HepG2 (cell line): ENCODE data around the gene TOMM6. TPM values are rescaled to one million over a fixed set of nuclear protein-coding genes. Genes with fewer than 3 reads are reported as not detected.

ENCODE experiments used
- ATAC-seq: fragments of 200-7000 bp; cut with Tn5 transposase; 3 replicates; pipeline ENCODE4 v1.9.1; 2020; ENCODE audit warnings: mild to moderate bottlenecking, moderate library complexity
- BruUV-seq: library from RNA; stranded (reverse); fragments of 400-500 nt; replicated peaks from 2 replicates; lab custom pipeline; 2021; lab: Mats Ljungman, UMichigan
- CTCF ChIA-PET: fragments of 300-600 bp; formaldehyde crosslinking; extraction: SDS; loops from one replicate; lab custom pipeline; 2021; ENCODE audit warnings: low total read pairs, inconsistent platforms, low intra/inter-chr PET ratio; lab: Yijun Ruan, JAX
- POLR2A ChIA-PET: fragments of 350-600 bp; sonication (Branson Sonifier 250); formaldehyde crosslinking; loops from one replicate; lab custom pipeline; 2020; ENCODE audit warnings: antibody characterized with exemption, inconsistent platforms; lab: Yijun Ruan, JAX
- DNase-seq: peaks from one replicate; pipeline ENCODE4 v3.0.0-alpha.2; 2015; ENCODE audit warnings: low spot score
- FAIRE-seq: peaks from 3 replicates; lab custom pipeline; 2011; peaks lifted over from hg19 to GRCh38; lab: Jason Lieb, UNC
- H2AFZ ChIP-seq: one replicate; pipeline ENCODE4 v1.6.1; 2011; ENCODE audit warnings: low read length, inconsistent platforms
- H3K27ac ChIP-seq: fragments of 300-600 bp; 3 replicates; pipeline ENCODE4 v1.8.0; 2011; ENCODE audit warnings: mixed run types, mild to moderate bottlenecking, mixed read lengths, low read length, inconsistent platforms; ENCODE audit not compliant: insufficient read depth; ENCODE audit errors: extremely low read length
- H3K27me3 ChIP-seq, 2 experiments: fragments of 200-600 bp in 1 of 2; 2 replicates in 1 of 2; 3 replicates in 1 of 2; pipeline versions ENCODE4 v1.6.0 to v1.8.0; 2011; ENCODE audit warnings: low read length in 2 of 2, mild to moderate bottlenecking in 2 of 2, moderate library complexity in 2 of 2, inconsistent platforms in 1 of 2; ENCODE audit not compliant: insufficient read depth in 2 of 2, control insufficient read depth in 1 of 2
- H3K36me3 ChIP-seq, 2 experiments: fragments of 200-600 bp in 1 of 2; replicated peaks in 1 of 2; 2 replicates in 1 of 2; 3 replicates in 1 of 2; pipeline versions ENCODE4 v1.5.1 to v1.8.0; 2011; ENCODE audit warnings: low read length in 2 of 2, inconsistent platforms in 1 of 2; ENCODE audit not compliant: insufficient read depth in 2 of 2, control insufficient read depth in 1 of 2
- H3K4me1 ChIP-seq: 2 replicates; pipeline ENCODE4 v1.5.1; 2012; ENCODE audit warnings: low read length, inconsistent platforms; ENCODE audit not compliant: insufficient read depth
- H3K4me2 ChIP-seq: 2 replicates; pipeline ENCODE4 v1.6.0; 2011; ENCODE audit warnings: low read depth, low read length, inconsistent platforms
- H3K4me3 ChIP-seq, 3 experiments: fragments of 200-600 bp in 1 of 3; sonication (generic), shearing (Covaris generic) in 1 of 3; replicated peaks in 1 of 3; 2 replicates each; pipeline ENCODE4 v1.5.1; 2011 to 2016; ENCODE audit warnings: low read length in 3 of 3, inconsistent platforms in 2 of 3, low read depth in 2 of 3, mild to moderate bottlenecking in 2 of 3, control low read depth in 1 of 3, mixed read lengths in 1 of 3; ENCODE audit not compliant: insufficient read depth in 1 of 3
- H3K79me2 ChIP-seq: one replicate; pipeline ENCODE4 v1.6.1; 2011; ENCODE audit warnings: low read length, inconsistent platforms; ENCODE audit not compliant: insufficient read depth
- H3K9ac ChIP-seq: 2 replicates; pipeline ENCODE4 v1.6.0; 2011; ENCODE audit warnings: mild to moderate bottlenecking, low read depth, low read length, inconsistent platforms; ENCODE audit not compliant: insufficient read depth
- H3K9me3 ChIP-seq: 2 replicates; pipeline ENCODE4 v1.5.1; 2012; ENCODE audit warnings: mild to moderate bottlenecking, low read length
- H4K20me1 ChIP-seq: 2 replicates; pipeline ENCODE4 v1.6.0; 2011; ENCODE audit warnings: inconsistent platforms, mild to moderate bottlenecking, low read length, moderate library complexity; ENCODE audit not compliant: insufficient read depth
- POLR2AphosphoS5 ChIP-seq: IDR thresholded peaks from 2 replicates; pipeline ENCODE4 v1.6.1; 2012; ENCODE audit warnings: low read depth, low read length
- ZNF788 ChIP-seq: sonication (generic); formaldehyde crosslinking; IDR thresholded peaks from 2 replicates; pipeline ENCODE4 v1.5.0; 2020; ENCODE audit warnings: mild to moderate bottlenecking, missing genetic modification reagents, borderline replicate concordance
- WGBS: methylation state at CpG from one replicate; pipeline ENCODE4 v1.1.6; 2017; ENCODE audit warnings: low lambda C conversion rate; 5-methylcytosine and 5-hydroxymethylcytosine counted together
- in situ Hi-C: cut with HindIII; loops from 2 replicates; pipeline ENCODE4 v1.10.0; 2017; ENCODE audit warnings: low pct_unique_long_range_greater_than_20kb; ENCODE audit not compliant: extremely low pct_ligation_motif_present
- intact Hi-C: fragments of 100-400 bp; cut with micrococcal nuclease; formaldehyde crosslinking; loops from one replicate; pipeline ENCODE4 v1.10.0; 2022; ENCODE audit not compliant: unreplicated experiment
- polyA plus RNA-seq, 8 experiments: library from polyadenylated mRNA; depleted of rRNA in 3 of 8; stranded (reverse) in 7 of 8; unstranded in 1 of 8; fragments of >200 nt; fragmentation: Illumina TruSeq in 4 of 8; extraction: Trizol in 4 of 8; gene quantifications; 2 replicates each; pipeline versions ENCODE4 v1.2.1 to v1.2.3, GENCODE V29; 2011 to 2016; ENCODE audit warnings: low read depth in 4 of 8, missing spikeins in 1 of 8, mixed read lengths in 1 of 8; ENCODE audit not compliant: insufficient read depth in 1 of 8
- total RNA-seq, 5 experiments: library from RNA; depleted of rRNA; stranded (reverse); fragments of >200 nt; fragmentation: Illumina TruSeq; extraction: Trizol; gene quantifications; 2 replicates each; pipeline ENCODE4 v1.2.3, GENCODE V29; 2016; ENCODE audit warnings: low read depth in 1 of 5
- TF ChIP-seq, protein P1 (sequence below): sonication (generic); formaldehyde crosslinking; IDR thresholded peaks from 2 replicates; pipeline ENCODE4 v1.5.0; 2020; ENCODE audit warnings: mild to moderate bottlenecking, missing genetic modification reagents, borderline replicate concordance
- TF ChIP-seq, protein P2 (sequence below), 2 experiments: sonication (generic) in 1 of 2; formaldehyde crosslinking in 1 of 2; IDR thresholded peaks; 2 replicates each; pipeline versions ENCODE4 v1.4.0 to v1.6.1; 2018 to 2020; ENCODE audit warnings: missing genetic modification reagents in 2 of 2, borderline replicate concordance in 1 of 2, low read depth in 1 of 2, mild to moderate bottlenecking in 1 of 2, missing biosample characterization in 1 of 2

TOMM6 gene
- total and polyA plus RNA-seq, 2 of the 13 experiments (the other 11 are each of a cell fraction or from before 2014, with no cell fraction given) = 320 to 321 TPM

DNA sequence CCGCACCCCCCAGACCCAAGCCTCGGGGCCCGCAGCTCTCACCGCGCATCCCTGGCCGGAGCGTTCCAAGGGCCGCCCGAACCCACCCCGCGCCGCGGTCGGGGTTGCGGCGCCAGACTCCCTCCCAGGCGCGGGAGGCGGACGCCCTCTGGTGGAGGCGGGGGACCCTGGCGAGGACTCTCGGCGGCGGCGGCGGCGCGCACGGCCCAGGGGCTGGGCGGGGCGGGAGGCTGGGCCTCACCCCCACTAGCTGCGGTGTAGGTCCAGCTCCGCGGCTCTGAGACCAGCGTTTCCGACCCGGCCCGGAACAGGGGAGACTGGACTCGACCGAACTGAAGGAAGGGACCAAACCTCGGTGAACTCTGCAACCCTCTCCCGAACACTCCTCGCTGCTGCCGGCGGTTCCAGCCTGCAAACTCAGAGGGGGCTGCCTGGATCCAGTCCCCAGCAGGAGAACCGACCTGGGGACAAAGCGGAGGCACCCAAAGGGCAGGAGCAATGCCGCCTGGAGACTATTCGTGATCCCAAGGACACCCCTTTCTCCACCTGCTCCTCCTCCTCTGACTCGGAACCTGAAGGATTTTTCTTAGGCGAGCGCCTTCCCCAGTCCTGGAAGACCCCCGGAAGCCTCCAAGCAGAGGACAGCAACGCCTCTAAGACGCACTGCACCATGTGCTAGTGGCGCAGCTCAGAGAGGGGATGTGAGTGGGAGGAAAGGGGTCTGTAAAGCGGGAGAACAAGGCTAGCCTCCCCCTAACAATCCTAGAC is 859 bp upstream of the TOMM6 start (continued):
- TF ChIP-seq, protein P1, sequence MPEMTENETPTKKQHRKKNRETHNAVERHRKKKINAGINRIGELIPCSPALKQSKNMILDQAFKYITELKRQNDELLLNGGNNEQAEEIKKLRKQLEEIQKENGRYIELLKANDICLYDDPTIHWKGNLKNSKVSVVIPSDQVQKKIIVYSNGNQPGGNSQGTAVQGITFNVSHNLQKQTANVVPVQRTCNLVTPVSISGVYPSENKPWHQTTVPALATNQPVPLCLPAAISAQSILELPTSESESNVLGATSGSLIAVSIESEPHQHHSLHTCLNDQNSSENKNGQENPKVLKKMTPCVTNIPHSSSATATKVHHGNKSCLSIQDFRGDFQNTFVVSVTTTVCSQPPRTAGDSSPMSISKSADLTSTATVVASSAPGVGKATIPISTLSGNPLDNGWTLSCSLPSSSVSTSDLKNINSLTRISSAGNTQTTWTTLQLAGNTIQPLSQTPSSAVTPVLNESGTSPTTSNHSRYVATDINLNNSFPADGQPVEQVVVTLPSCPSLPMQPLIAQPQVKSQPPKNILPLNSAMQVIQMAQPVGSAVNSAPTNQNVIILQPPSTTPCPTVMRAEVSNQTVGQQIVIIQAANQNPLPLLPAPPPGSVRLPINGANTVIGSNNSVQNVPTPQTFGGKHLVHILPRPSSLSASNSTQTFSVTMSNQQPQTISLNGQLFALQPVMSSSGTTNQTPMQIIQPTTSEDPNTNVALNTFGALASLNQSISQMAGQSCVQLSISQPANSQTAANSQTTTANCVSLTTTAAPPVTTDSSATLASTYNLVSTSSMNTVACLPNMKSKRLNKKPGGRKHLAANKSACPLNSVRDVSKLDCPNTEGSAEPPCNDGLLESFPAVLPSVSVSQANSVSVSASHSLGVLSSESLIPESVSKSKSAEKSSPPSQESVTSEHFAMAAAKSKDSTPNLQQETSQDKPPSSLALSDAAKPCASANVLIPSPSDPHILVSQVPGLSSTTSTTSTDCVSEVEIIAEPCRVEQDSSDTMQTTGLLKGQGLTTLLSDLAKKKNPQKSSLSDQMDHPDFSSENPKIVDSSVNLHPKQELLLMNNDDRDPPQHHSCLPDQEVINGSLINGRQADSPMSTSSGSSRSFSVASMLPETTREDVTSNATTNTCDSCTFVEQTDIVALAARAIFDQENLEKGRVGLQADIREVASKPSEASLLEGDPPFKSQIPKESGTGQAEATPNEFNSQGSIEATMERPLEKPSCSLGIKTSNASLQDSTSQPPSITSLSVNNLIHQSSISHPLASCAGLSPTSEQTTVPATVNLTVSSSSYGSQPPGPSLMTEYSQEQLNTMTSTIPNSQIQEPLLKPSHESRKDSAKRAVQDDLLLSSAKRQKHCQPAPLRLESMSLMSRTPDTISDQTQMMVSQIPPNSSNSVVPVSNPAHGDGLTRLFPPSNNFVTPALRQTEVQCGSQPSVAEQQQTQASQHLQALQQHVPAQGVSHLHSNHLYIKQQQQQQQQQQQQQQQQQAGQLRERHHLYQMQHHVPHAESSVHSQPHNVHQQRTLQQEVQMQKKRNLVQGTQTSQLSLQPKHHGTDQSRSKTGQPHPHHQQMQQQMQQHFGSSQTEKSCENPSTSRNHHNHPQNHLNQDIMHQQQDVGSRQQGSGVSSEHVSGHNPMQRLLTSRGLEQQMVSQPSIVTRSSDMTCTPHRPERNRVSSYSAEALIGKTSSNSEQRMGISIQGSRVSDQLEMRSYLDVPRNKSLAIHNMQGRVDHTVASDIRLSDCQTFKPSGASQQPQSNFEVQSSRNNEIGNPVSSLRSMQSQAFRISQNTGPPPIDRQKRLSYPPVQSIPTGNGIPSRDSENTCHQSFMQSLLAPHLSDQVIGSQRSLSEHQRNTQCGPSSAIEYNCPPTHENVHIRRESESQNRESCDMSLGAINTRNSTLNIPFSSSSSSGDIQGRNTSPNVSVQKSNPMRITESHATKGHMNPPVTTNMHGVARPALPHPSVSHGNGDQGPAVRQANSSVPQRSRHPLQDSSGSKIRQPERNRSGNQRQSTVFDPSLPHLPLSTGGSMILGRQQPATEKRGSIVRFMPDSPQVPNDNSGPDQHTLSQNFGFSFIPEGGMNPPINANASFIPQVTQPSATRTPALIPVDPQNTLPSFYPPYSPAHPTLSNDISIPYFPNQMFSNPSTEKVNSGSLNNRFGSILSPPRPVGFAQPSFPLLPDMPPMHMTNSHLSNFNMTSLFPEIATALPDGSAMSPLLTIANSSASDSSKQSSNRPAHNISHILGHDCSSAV (CRISPR knock-in tag) = no peak
- 0 out of 2 replicates have a peak, but pooled peaks have one; percentile 43 for TF ChIP-seq ZNF788 (CRISPR knock-in tag)

DNA sequence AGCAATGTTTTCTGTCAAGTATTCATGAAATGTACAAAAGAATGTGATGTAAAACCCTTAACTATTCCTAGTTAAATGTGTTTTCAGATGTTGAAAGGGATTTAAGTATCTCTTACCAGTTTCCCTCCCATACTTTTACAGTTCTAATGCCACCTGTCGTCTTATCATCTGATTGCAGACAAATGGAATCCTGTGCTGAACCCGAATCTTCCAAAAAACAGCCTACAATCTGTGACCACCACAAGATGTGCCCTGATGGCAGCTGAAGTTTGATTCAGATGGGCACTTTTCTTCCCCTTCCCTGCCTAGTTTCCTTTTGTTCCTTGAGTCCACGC is 1.9 kb downstream of the TOMM6 start:
- TF ChIP-seq POLR2AphosphoS5 = peak; percentile 6; the same call in 1 of the 2 replicates
- TF ChIP-seq, protein P2, sequence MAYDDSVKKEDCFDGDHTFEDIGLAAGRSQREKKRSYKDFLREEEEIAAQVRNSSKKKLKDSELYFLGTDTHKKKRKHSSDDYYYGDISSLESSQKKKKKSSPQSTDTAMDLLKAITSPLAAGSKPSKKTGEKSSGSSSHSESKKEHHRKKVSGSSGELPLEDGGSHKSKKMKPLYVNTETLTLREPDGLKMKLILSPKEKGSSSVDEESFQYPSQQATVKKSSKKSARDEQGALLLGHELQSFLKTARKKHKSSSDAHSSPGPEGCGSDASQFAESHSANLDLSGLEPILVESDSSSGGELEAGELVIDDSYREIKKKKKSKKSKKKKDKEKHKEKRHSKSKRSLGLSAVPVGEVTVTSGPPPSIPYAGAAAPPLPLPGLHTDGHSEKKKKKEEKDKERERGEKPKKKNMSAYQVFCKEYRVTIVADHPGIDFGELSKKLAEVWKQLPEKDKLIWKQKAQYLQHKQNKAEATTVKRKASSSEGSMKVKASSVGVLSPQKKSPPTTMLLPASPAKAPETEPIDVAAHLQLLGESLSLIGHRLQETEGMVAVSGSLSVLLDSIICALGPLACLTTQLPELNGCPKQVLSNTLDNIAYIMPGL (CRISPR knock-in tag; IDR thresholded peaks at IDR 0.05; ENCODE audit: borderline replicate concordance in 1 of 2, low read depth in 1 of 2) = no peak
- ChIA-PET CTCF (no interaction called here), POLR2A (no interaction called here)
- FAIRE-seq = no peak
- Histone ChIP-seq H3K36me3 (peaks cover 10 to 34% of the 10 kb centered on the region in 2 experiments), H3K4me2 (peak overlapping the region; percentile 62), H2AFZ (no peak overlapping the region), H3K9me3 (no peaks in the 10 kb centered on the region), H3K9ac (0 out of 2 replicates have a peak overlapping the region, but pooled peaks have one; percentile 12), H3K4me3 (peak overlapping the region in 1 of 3 experiments; percentile 64; a peak in 1 of 6 replicates), H3K27ac (peak overlapping the region; percentile 4), H4K20me1 (no peaks in the 10 kb centered on the region), H3K27me3 (no peaks in the 10 kb centered on the region; a peak in 2 of 5 replicates), H3K4me1 (peaks cover 27% of the 10 kb centered on the region), H3K79me2 (peaks cover 20% of the 10 kb centered on the region)
- intact Hi-C loops (loop anchor here (5.0 kb wide), 2 partner anchors 378 to 422 kb away; no protein-coding TSS in a partner anchor), in situ Hi-C loops (loop anchor here (5.0 to 25.0 kb wide), 3 partner anchors 133 to 423 kb away; partner anchors contain the start of genes BYSL, MED20 and MRPS10)
- TSS peak; percentile 60 for BruUV-seq
- WGBS = 98% methylated on average over 3 of the region's 3 CpGs
- no peak for ATAC-seq
- DNase-seq = no peak
